ENCODE data around the gene PKP1.

- TF ChIP-seq CTCF (conservative IDR thresholded peaks at IDR 0.05 in 1 of 2, IDR thresholded peaks at IDR 0.05 in 1 of 2; ENCODE audit: extremely low read depth in 1 of 2, insufficient read depth in 1 of 2, low read depth in 1 of 2, low read length in 2 of 2) (peak in 1 of 2 donors; percentile 31), EZH2 (IDR thresholded peaks at IDR 0.05; ENCODE audit: borderline replicate concordance, low read length) (no peak)
Measured at GRCh38 chr1:201267481-201268229, 15.7 kb upstream of the PKP1 start.
